Upper lobe of right lung (tissue), 1 donor: ENCODE data around the gene PKP4. TPM values are rescaled to one million over a fixed set of nuclear protein-coding genes. Genes with fewer than 3 reads are reported as not detected.
"Not testable (repeated sequence)": the region's sequence is repeated elsewhere in the genome, so short reads cannot be mapped to it uniquely, and the experiment has no call there.

Experiments
- ATAC-seq: fragments of 200-7000 bp; cut with Tn5 transposase; one replicate; pipeline ENCODE4 v1.9.1; 2020; ENCODE audit warnings: mild to moderate bottlenecking, moderate library complexity
- DNase-seq: peaks from one replicate; pipeline ENCODE4 v3.0.0-alpha.2; 2020
- H3K27ac ChIP-seq: fragments of 200-600 bp; one replicate; pipeline ENCODE4 v1.8.0; 2022
- H3K27me3 ChIP-seq: fragments of 200-600 bp; one replicate; pipeline ENCODE4 v1.8.0; 2022; ENCODE audit warnings: mild to moderate bottlenecking
- H3K36me3 ChIP-seq: fragments of 200-600 bp; one replicate; pipeline ENCODE4 v1.8.0; 2022
- H3K4me1 ChIP-seq: fragments of 200-600 bp; one replicate; pipeline ENCODE4 v1.8.0; 2022
- H3K4me3 ChIP-seq: fragments of 200-600 bp; one replicate; pipeline ENCODE4 v1.8.0; 2022; ENCODE audit warnings: mild to moderate bottlenecking
- H3K9me3 ChIP-seq: fragments of 200-600 bp; one replicate; pipeline ENCODE4 v1.8.0; 2022
- intact Hi-C: fragments of 100-400 bp; cut with DNase I; formaldehyde crosslinking; loops from one replicate; pipeline ENCODE4 v1.11.0; 2022
- total RNA-seq: library from RNA; stranded (reverse); fragmentation: NEBNext Ultra II Directional; extraction: Animal tissue kit (Norgen Biotek cat#: 25700); gene quantifications from one replicate; pipeline ENCODE4 v1.2.1, GENCODE V29; 2021
- TF ChIP-seq, protein P1 (sequence below): fragments of 200-600 bp; IDR thresholded peaks from one replicate; pipeline ENCODE4 v1.8.0; 2022; ENCODE audit warnings: antibody characterized with exemption
- donor health status: DM: no; HTN: yes; CAD: no; lungs with severe emphysema.

PKP4 gene
- total RNA-seq, 1 donor from 2014 or later: 74.7 TPM

GRCh38 chr2:158701101-158701500, 244.3 kb downstream of the PKP4 start:
- H3K27ac ChIP-seq: no peak overlapping the region
- no peaks in the 10 kb centered on the region for H3K4me1 ChIP-seq
- ATAC-seq (no peak), DNase-seq (no peak)
- intact Hi-C loops: no loop called here
- TF ChIP-seq, protein P1, sequence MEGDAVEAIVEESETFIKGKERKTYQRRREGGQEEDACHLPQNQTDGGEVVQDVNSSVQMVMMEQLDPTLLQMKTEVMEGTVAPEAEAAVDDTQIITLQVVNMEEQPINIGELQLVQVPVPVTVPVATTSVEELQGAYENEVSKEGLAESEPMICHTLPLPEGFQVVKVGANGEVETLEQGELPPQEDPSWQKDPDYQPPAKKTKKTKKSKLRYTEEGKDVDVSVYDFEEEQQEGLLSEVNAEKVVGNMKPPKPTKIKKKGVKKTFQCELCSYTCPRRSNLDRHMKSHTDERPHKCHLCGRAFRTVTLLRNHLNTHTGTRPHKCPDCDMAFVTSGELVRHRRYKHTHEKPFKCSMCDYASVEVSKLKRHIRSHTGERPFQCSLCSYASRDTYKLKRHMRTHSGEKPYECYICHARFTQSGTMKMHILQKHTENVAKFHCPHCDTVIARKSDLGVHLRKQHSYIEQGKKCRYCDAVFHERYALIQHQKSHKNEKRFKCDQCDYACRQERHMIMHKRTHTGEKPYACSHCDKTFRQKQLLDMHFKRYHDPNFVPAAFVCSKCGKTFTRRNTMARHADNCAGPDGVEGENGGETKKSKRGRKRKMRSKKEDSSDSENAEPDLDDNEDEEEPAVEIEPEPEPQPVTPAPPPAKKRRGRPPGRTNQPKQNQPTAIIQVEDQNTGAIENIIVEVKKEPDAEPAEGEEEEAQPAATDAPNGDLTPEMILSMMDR: no peak
- no peak overlapping the region for H3K4me3 ChIP-seq
- no peaks in the 10 kb centered on the region for H3K27me3 ChIP-seq
- H3K36me3 ChIP-seq: no peaks in the 10 kb centered on the region
- no peaks in the 10 kb centered on the region for H3K9me3 ChIP-seq

- no peak for ATAC-seq
- Histone ChIP-seq H3K27ac (no peak overlapping the region), H3K27me3 (no peaks in the 10 kb centered on the region), H3K4me1 (no peaks in the 10 kb centered on the region), H3K36me3 (no peaks in the 10 kb centered on the region), H3K4me3 (no peak overlapping the region), H3K9me3 (no peaks in the 10 kb centered on the region)
- intact Hi-C loops: no loop called here
- TF ChIP-seq, protein P1: no peak
- no peak for DNase-seq
Observed at GRCh38 chr2:158702740-158703139, 246.0 kb downstream of the PKP4 start.

DNA sequence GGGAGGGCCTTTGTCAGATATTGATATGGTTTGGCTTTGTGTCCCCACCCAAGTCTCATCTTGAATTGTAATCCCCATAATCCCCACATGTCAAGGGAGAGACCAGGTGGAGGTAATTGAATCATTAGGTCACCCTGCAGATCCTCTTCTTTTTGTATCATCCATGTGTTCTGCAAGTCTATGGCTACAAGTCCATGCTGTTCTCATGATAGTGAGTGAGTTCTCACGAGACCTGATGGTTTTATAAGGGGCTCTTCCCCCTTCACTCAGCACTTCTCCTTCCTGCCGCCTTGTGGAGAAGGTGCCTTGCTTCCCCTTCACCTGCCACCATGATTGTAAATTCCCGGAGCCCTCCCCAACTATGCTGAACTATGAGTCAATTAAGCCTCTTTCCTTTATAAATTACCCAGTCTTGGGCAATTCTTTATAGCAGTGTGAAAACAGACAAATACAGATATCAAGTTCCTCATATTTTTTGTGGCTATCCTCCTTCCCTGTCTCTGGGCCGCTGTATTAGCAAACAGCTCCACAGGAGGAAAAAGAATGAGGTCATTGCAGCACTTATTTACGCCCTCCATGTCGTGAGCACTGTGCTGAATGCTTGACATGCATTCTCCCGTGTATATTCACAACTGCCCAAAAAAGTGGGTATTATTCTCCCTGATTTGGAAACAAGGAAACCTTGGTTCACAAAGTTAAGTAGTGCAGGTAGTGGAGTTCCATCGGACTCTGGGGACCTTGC, 248.1 kb downstream of the PKP4 start:
- ATAC-seq, H3K27ac ChIP-seq, intact Hi-C loops, H3K4me1 ChIP-seq, DNase-seq, H3K9me3 ChIP-seq, H3K36me3 ChIP-seq, H3K4me3 ChIP-seq, H3K27me3 ChIP-seq: not testable (repeated sequence)

GRCh38 chr2:158712791-158713522, 256.2 kb downstream of the PKP4 start:
- no peak for DNase-seq
- Histone ChIP-seq H3K9me3 (no peaks in the 10 kb centered on the region), H3K36me3 (no peaks in the 10 kb centered on the region), H3K4me3 (no peak overlapping the region), H3K27me3 (no peaks in the 10 kb centered on the region), H3K4me1 (no peaks in the 10 kb centered on the region), H3K27ac (no peak overlapping the region)
- no peak for ATAC-seq
- TF ChIP-seq, protein P1: no peak
- intact Hi-C loops: no loop called here

GRCh38 chr2:158713523-158714138, 256.9 kb downstream of the PKP4 start:
- Histone ChIP-seq H3K36me3 (no peaks in the 10 kb centered on the region), H3K27ac (no peak overlapping the region), H3K9me3 (no peaks in the 10 kb centered on the region), H3K27me3 (no peaks in the 10 kb centered on the region), H3K4me3 (no peak overlapping the region), H3K4me1 (no peaks in the 10 kb centered on the region)
- intact Hi-C loops: no loop called here
- no peak for ATAC-seq
- DNase-seq: no peak
- TF ChIP-seq, protein P1: no peak

DNA sequence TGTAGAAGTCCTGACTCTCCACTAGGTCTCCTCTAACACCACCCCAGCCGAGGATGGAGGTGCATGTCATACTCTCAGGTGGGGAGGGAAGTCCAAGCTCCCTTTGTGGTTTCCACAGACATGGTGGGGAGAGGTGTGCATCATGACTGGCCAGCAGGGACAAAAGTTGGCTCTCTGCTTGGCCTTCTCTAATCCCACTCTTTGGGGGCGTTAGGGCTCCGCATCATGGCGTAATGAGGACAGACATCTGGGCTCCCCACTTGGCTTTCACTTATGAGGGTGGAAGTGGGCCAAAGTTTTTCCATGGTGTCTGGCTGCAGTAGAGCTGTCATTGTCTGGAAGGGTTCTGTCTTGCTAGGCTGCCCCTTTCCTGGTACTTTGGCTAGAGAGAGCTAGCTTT, 257.7 kb downstream of the PKP4 start:
- ATAC-seq: no peak
- no peaks in the 10 kb centered on the region for H3K9me3 ChIP-seq

More for the DNA sequence above, 257.7 kb downstream of the PKP4 start:
- intact Hi-C loops: no loop called here
- H3K27me3 ChIP-seq: no peaks in the 10 kb centered on the region
- no peak overlapping the region for H3K4me3 ChIP-seq
- TF ChIP-seq, protein P1: no peak
- no peaks in the 10 kb centered on the region for H3K4me1 ChIP-seq
- H3K27ac ChIP-seq: no peak overlapping the region
- DNase-seq: no peak
- no peaks in the 10 kb centered on the region for H3K36me3 ChIP-seq
